ENCODE data around the gene IPO5.
"Not testable (repeated sequence)": the region's sequence is repeated elsewhere in the genome, so short reads cannot be mapped to it uniquely, and the experiment has no call there.

IPO5 gene

DNA sequence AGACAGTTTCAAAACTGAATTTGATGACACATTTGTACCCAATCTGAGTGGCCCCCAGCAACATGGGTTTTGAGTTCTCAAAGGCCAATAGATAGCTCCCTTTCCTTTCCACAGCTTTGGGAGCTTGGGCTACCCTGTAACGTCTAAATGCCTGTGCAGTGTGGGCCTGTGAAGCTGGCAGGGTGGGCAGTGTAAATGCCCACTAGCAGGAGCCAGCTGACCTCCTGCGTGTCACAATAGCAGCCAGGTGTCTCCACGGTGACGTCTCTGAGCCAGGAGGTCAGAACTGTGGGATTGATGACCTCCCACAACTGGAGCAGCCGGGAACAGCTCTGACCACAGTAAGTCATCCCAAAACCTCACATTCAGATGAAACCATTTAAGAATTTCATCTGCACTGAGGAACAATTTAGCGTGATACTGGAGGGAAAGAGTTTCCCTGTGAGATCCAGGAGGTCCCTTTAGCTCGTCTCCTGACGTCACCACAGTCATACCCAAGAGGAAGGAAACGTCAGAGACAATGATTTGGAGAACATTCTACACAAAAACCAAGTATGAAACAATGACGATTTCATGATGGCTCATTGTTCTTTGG is at the start of gene IPO5:
Gene IPO5, plus strand, starts transcription at position 300 of the 595 bp plus-strand sequence. CDS start 23,022 bp downstream, outside the sequence.
- DNase-seq: no peak

DNA sequence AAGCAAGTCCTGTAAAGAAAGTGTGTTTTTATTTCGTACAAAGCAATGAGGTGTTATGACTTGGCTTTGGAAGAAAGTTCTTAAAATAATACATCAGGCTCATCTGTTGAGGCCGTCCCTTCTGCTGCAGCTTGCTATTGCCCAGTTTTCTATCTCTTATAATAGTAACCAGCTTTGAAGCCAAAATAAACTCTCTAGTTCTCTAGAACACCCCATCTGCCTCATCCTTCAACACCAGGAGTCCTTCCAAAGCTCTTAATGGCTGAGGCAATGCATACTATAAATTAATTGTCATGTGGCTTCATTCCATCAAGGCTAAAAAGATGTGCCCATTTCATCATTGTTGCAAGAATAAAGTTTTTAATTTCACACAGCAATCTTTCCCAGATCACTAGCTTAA is 49.4 kb upstream of the IPO5 start:
- no peak for DNase-seq

DNA sequence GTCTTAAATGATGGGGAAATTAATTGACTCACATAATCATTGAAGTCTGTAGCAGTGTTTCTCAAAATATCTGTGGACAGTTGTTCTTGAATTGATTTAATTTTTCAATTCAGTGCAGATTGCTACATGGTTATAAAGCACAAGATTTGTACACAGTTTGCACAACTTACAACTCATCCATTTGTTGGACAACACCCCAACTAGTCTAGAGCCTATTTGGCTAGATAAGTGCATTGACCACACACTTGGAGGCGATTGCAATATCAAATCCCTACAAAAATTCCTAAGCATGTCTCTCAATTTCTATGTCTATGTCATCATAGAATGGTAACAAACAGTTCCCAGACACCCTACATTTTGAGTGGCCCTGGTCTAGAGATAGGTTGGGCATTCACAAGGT is 48.0 kb upstream of the IPO5 start:
- no peak for DNase-seq

DNA sequence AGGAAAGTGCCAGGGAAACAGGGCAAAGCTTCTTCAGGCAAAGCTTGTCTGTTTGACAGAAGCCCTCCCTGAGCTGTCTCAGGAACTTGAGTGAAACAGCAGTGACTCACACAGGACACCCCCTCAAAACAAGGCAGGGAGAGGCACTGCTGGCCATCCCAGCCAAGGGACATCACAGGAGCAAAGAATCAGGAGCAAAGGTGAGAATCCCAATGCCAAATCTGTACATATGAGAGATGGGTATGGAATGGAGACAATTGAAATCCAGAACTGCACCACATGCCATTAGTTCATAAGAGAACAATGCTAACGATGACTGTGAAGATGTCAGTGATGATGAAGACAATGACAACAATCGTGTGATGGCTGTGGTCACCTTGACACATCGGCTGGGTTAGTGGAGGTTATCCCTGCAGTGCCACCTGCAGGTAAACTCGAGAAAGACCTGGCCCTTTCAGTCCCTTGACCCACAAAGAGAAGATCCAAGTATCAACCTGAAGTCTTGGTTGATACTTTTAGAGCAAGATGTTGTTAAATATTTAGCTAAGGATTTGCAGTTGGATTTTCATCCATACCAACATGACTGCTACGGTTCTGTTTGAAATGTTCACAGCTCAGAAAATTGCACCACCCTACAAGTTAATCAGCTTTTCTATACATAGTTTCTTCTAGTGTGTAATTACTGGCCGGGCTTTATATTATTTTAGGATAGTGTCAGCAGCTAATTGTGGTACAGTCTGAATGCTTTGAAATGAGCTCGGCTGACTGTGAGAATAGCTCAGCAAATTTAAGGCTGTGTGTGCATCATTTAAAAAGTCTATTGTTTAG is 42.0 kb upstream of the IPO5 start:
- DNase-seq: no peak

DNA sequence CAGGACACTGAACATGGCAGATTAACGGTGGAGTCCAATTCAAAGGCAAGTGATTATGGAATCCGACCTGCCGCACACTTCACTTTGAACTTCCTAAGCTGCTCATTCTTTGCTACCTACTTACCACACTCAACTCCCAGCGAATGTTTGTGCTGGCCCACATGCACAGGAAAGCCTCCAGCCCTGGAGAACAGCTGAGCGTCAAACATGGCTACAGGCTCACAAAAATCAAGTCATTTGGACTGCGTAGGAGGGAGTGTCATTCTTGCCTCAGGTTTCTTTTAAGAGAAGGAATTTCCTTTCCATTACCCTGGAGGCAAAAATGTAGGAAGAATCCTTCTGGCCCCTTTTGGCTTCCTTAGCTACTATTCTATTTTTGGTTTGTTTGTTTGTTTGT is 41.3 kb upstream of the IPO5 start:
- DNase-seq: no peak

DNA sequence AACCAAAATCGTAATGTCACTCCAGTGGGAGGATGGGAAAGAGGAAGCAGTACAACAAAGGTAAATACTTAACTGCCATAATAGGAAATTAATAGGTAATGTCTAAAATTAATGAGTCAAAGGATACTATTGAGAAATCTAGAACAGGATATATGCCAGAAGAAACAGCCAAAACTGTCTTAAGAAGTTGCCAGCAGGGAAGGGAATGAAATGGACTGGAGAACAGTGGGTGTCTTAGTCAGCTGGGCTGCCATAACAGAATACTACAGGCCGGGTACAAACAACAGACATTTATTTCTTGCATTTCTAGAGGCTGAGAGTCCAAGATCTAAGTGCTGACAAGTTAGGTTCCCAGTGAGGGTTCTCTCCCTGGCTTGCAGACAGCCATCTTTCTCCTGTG is 40.3 kb upstream of the IPO5 start:
- DNase-seq: no peak

DNA sequence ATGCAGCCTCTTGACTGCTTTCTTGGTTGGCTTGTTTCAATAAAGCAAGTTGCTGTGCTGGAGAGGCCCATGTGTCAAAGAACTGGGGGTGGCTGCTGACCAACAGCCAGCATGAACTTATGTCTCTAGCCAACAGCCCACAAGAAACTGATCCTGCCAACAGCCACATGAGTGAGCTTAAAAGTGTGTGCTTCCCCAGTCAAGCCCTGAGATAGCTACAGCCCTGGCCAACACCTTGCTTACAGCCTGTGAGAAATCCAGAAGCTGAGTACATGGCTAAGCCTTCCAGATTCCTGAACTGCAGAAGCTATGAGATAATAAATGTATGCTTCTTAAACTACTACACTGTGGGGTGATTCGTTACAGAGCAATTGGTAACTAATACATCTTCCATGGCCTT is 38.9 kb upstream of the IPO5 start:
- DNase-seq: no peak

DNA sequence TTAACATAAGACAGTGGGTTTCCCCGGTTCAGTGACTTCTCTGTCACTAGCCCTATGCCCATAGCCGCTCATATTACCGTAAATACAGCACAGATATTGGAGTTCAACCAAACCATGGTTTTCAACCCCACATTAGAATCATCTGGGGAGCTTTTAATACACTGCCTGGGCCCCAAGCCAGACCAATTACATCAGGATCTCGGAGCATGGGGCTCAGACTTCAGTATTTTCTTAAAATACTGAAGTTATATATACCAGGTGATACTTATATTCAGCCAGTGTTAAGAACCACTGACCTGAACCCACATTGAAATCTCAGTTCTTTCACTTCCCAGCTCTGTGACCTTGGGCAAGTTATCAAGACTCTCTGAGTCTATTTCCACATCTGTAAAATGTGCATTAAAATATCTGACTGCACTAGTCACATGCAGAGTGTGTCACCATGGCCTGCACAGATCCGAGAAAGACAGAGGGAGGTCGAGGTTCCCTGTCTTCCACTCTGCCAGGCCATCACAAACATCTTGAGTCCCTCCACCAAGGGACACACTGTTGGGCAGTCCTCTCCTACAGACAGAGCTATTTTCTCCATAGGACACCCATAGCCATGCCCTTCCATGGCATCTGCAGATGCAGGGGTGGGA is 32.2 kb upstream of the IPO5 start:
- no peak for DNase-seq

DNA sequence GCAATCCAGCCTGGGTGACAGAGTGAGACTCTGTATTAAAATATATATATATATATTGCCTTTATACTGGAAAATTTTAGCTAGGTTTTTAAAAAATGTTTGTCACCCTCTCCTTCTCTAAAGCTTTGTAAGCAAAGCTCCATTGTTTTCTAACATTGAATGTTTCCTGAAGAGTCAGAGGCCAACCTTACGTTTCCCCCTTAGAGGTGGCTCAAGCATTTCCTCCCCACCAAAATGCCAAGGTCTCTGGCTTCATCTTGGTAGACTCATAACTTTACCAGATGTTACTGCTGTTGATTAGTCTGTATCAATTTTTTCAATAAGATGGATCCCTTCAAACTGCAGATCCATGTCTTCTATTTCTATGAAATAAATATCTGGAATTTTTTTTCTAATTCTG is 25.2 kb upstream of the IPO5 start:
- no peak for DNase-seq

DNA sequence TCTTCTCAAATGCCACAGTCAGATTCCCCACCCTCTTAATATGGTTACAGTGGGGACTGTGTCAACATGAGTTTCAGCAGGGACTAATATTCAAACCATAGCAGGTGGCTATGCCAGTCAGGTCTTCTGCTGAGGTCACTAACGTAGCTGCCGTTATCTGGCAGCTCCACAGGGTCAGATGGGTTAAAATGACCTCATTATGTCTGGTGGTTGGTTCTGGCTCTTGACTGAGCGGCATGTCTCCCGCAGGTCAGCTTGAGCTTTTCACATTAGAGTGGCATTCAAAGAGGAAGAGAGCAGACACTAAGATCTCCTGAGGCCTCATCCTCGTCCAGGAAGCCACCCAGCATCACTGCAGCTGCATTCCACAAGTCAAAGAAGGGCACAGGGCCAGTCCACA is 21.4 kb upstream of the IPO5 start:
- DNase-seq: no peak

DNA sequence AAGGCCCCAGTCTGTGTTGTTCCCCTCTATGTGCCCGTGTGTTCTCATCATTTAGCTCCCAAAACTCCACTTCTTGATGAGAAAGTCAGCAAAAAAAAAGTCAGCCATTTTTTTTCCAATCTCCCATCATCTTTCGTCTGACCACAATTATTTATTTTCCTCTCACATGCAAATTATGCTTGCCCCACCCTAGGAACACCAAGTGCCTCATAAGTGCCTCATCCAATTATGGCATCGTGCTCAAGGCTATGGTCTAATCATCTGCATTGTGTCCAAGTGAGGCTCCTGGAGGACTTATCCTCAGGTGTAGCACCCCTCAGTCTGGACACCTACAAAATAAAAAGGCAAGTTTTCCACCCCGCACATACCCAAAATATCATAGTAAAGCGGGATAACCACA is 20.8 kb upstream of the IPO5 start:
- no peak for DNase-seq

DNA sequence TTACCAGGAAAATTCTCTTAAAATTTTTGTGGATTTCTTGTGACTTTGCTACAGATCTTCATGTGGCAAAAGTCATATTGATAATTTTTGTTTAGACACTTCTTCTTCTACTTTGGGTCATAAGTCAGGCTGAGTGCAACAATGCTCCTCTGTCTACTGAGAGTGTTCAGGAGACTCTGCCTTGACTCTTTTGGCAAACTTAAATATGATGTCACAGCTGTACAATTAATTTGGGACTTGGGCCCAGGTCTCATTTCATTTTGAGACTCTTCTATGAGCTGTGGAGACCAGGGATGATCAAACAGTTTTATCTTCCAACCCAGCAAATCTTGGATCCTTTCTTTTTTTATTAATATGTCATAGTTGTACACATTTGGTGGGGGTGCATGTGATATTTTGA is 19.7 kb upstream of the IPO5 start:
- no peak for DNase-seq

DNA sequence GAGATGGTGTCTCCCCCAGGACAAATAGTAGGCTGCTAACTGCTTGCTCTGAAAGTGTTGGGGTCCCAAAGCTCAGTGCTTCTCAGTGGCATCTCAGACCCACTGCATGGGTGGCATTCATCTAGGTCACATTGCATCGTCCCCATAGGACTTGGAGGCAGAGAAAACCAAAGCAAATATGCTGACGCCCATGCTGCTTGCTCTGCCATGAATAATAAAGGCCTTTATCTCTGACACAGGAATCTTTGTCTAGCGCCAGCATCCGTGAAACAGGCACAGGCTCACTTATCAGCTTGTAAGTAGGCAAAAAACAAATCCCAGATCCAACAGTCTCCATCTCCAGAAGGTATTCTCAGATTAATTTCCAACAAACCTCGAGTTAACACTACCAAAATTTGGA is 18.9 kb upstream of the IPO5 start:
- DNase-seq: no peak

DNA sequence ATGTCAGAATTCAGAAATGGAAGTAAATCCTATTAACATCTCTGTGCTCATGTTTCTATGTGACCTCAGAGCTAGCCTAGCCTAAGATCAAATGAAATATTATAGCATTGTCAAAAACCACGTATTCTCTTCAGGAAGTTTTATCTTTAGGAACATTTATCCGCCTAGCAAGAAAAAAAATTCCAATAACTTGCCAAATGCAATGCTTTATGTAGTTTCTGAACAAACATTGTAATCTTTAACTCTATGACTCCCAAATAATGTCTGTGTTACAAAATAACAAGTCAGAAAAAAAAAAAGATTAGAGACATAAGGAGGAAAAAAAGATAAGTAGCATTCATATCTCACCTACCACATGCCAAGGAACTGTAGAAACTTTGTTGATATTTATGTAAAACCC is 18.4 kb upstream of the IPO5 start:
- DNase-seq: no peak

DNA sequence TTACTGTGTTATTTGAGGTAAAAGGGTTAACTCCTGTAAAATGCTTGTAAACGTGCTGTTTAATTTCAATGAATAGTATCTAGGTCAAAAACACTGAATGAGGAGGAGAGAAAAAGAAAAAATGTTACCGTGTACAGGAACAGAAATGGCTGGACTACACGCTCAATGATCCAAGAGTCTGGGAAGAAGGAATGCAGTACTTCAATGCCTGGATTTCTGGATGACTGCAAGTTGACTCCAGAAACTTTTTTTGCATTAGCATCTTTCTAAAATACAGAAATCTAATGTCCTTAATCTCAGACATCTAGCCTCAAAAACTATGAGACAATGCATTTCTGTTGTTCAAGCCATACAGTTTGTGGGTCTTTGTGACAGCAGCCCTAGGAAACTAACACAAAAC is 17.4 kb upstream of the IPO5 start:
- DNase-seq: no peak

DNA sequence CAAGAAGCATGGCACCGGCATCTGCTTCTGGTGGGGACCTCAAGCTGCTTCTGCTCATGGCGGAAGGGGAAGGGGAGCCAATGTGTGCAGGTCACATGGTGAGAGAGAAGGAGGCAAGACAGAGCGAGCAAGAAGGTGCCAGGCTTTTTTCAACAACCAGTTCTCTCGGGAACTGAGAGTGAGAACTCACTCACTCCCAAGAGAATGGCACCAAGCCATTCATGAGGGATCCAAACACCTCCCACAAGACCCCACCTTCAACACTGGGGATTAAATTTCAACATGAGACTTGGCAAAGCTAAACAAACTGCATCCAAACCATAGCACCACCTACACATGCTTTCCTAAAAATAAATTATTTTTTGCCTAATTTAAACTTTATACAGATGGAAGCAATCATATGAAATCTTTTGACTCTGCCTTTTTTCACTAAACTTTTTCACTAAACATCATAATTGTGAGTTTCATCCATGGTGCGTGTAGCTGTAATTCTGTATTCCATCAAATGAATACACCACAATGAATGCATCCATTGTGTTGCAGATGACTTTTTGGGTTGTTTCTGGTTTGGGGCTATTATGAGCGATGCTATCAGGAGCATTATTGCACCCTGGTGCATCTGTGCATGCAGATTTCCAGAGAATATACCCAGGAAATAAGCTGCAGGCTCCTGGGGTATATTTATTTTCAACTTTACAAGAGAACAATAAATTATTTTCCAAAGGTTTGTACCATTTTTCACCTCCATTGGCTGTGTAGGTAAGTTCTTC is 14.6 kb upstream of the IPO5 start:
- DNase-seq: no peak

DNA sequence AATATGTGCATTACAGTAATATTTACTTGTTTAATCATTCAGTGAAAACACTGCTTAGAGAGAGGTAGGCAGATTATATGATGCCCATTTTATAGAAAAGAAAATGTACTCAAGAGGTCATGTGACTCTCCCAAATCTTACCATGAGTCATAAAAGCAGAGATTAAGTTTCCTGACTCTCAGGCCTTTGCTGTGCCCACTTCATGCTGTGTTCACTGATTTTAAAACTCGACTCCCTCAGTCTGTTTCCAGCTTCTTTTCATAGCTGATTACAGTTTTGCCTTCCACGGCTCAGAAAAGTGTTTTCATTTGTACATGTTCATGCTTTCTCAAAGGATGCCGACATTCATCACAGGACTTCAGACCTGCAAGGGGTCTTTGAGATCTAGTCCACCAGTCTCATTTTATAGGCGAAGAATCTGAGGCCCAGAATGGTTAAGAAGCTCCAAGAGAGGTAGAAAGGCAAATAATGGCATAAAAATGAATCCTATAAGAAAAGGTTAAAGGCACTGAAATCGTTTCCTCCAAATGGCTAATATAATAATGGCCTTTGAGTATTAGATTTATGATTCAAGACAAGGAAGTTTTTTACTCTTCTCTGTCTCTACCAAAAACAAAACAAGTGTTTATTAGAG is 9.0 kb upstream of the IPO5 start:
- DNase-seq: no peak

DNA sequence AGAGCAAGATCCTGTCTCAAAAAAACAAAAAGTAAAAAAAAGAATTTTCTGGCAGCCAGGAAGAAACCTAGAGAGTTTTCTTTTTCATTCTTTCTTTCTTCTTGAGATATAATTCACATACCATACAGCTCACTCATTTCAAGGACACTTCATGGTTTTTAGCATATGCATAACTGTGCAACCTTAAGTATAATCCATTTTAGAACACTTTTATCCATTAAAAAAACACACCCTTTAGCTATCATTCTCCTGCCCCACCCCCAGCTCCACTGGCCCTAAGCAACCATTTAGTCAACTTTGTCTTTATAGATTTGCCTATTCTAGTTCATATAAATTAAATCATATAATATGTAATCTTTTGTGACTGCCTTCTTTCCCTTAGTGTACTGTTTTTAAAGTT is 8.1 kb upstream of the IPO5 start:
- DNase-seq: no peak

DNA sequence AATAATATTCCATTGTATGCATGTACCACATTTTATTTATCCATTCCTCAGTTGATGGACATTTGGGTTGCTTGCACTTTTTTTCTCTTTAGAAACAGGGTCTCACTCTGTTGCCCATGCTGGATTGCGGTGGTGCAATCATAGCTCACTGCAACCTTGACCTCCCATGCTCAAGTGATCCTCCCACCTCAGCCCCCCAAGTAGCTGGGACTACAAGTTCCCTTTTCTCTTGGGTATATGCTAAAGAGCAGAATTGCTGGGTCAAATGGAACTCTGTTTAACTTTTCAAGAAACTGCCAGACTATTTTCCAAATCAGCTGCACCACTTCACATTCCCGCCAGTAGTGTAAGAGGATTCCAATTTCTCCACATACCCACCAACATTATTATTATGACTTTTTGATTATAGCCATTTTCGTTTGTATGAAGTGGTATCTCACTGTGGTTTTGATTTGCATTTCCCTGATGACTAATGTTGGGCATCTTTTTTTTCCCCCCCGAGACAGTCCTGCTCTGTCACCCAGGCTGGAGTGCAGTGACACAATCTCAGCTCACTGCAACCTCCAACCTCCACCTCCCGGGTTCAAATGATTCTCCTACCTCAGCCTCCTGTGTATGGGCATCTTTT is 7.6 kb upstream of the IPO5 start:
- DNase-seq: no peak

DNA sequence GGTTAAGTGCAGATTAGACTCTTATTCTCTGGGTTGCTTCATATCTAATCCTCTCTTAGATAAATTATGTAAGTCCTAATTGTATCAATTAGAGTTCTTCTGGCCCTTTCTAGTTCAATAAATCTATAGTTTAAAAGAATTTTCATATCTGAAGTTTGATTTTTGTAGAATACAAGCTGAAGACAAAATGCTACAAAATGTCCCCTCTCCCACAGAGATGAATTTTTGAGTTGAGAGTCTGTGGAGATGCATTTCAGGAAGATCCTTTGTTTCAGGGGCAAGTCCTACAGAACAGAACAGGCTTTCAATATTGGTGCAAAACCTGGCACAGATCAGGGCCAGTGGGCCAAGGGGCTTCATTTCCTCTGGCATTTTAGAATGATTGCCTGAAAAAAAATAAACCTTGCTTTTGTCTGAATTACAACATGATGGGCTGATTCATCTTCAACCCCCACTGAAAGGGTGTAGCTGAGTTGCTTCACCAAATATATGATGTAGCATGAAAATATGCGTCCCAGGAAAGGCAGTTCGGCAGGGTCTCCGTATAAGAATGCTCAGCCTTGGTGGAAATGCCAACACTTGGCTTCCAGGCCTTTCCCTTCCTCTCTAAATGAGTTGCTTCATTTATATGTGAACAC is 6.4 kb upstream of the IPO5 start:
- DNase-seq: no peak

DNA sequence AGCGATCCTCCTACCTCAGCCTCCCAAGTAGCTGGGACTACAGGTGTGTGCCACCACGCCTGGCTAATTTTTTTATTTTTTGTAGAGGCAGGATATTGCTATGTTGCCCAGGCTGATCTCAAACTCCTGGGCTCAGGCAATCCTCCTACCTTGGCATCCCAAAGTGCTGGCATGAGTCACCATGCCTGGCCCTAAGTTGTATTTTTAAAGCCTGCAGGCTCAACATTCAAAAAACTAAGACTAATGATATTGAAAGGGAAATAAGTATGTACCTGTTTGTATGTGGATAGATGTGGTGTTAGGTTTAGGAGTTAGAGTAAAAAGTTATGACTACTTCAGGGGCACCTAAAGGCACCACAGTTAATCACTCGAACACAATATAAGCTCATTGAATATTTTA is 5.4 kb upstream of the IPO5 start:
- DNase-seq: no peak

DNA sequence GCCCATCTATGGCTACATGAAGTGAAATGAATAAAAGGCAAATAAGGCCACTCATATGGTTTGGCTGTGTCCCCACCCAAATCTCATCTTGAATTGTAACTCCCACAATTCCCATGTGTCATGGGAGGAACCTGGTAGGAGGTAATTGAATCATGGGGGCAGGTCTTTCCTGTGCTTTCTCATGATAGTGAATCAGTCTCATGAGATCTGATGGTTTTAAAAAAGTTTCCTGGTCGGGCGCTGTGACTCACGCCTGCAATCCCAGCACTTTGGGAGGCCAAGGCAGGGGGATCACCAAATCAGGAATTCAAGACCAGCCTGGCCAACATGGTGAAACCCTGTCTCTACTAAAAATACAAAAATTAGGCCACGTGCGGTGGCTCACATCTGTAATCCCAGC is 4.2 kb upstream of the IPO5 start:
- DNase-seq: not testable (repeated sequence)
